GM12873 (cell line): Measurements from ENCODE around the gene LRRC28.

ENCODE experiments used
- CTCF ChIP-seq: IDR thresholded peaks from 2 replicates; pipeline ENCODE4 v1.5.1; 2012; ENCODE audit warnings: low read depth, mild to moderate bottlenecking, moderate library complexity, low read length, control low read depth; ENCODE audit not compliant: insufficient read depth; ENCODE audit errors: missing control alignments

LRRC28 gene

GRCh38 chr15:99239545-99240198, 11.6 kb upstream of the LRRC28 start:
- TF ChIP-seq CTCF: no peak

- no peak for TF ChIP-seq CTCF
Observed at GRCh38 chr15:99241752-99242151, 9.5 kb upstream of the LRRC28 start.

GRCh38 chr15:99244306-99244705, 7.0 kb upstream of the LRRC28 start:
- TF ChIP-seq CTCF: no peak

GRCh38 chr15:99247062-99247461, 4.2 kb upstream of the LRRC28 start:
- TF ChIP-seq CTCF: no peak

GRCh38 chr15:99248000-99248715, 3.1 kb upstream of the LRRC28 start:
- TF ChIP-seq CTCF: no peak

- TF ChIP-seq CTCF: no peak
Observed at GRCh38 chr15:99249270-99249841, 1.9 kb upstream of the LRRC28 start, which contains the start of gene TTC23. Gene TTC23 (minus strand): TSS chr15:99249581. CDS start chr15:99228712, 20,869 bp downstream.

- no peak for TF ChIP-seq CTCF
Observed at GRCh38 chr15:99250001-99250400, 1.3 kb upstream of the LRRC28 start.
